HepG2 (cell line): ENCODE measurements around the gene KCTD19. TPM values are rescaled to one million over a fixed set of nuclear protein-coding genes. Genes with fewer than 3 reads are reported as not detected.
A peak's percentile ranks its signal among the peaks of the same experiment; 100 is the strongest.

Experiments used
- AGO2 ChIP-seq: fragments of 200-400 bp; formaldehyde crosslinking; optimal IDR thresholded peaks from 2 replicates; pipeline ENCODE3; 2017; ENCODE audit warnings: mild to moderate bottlenecking, low read depth, low read length, moderate library complexity
- ARNT2 ChIP-seq: sonication (generic); formaldehyde crosslinking; IDR thresholded peaks from 2 replicates; pipeline ENCODE4 v1.8.0; 2022; ENCODE audit warnings: mild to moderate bottlenecking, low read depth, missing genetic modification reagents, moderate library complexity
- BCL6 ChIP-seq: IDR thresholded peaks from 2 replicates; pipeline ENCODE4 v1.6.1; 2016; ENCODE audit warnings: missing genetic modification reagents, missing compliant biosample characterization
- CHCHD3 ChIP-seq: sonication (generic); formaldehyde crosslinking; IDR thresholded peaks from 2 replicates; pipeline ENCODE4 v1.8.0; 2022; ENCODE audit warnings: mild to moderate bottlenecking, missing genetic modification reagents, moderate library complexity
- CSRNP2 ChIP-seq: sonication (generic); formaldehyde crosslinking; conservative IDR thresholded peaks from 2 replicates; pipeline ENCODE4 v1.8.0; 2022; ENCODE audit warnings: low read depth, missing genetic modification reagents
- DDIT3 ChIP-seq: sonication (generic); formaldehyde crosslinking; IDR thresholded peaks from 2 replicates; pipeline ENCODE4 v1.4.0; 2020; ENCODE audit warnings: mild to moderate bottlenecking, missing genetic modification reagents
- DPF2 ChIP-seq: sonication (generic); formaldehyde crosslinking; IDR thresholded peaks from 2 replicates; pipeline ENCODE4 v1.4.0; 2020; ENCODE audit warnings: mild to moderate bottlenecking, low read depth, missing genetic modification reagents, borderline replicate concordance
- GMEB1 ChIP-seq: sonication (generic); formaldehyde crosslinking; IDR thresholded peaks from 2 replicates; pipeline ENCODE4 v1.5.1; 2020; ENCODE audit warnings: missing genetic modification reagents, mild to moderate bottlenecking, borderline replicate concordance
- IKZF4 ChIP-seq: sonication (generic); formaldehyde crosslinking; IDR thresholded peaks from 2 replicates; pipeline ENCODE4 v1.5.1; 2020; ENCODE audit warnings: borderline replicate concordance, mild to moderate bottlenecking, low read depth, missing genetic modification reagents; ENCODE audit errors: not compliant biosample characterization
- KLF15 ChIP-seq: sonication (generic); formaldehyde crosslinking; IDR thresholded peaks from 2 replicates; pipeline ENCODE4 v1.8.1; 2023; ENCODE audit warnings: borderline replicate concordance, mild to moderate bottlenecking, inconsistent platforms, missing genetic modification reagents, mixed read lengths
- NFIB ChIP-seq: sonication (generic); formaldehyde crosslinking; IDR thresholded peaks from 2 replicates; pipeline ENCODE4 v1.9.0; 2021; ENCODE audit warnings: missing genetic modification reagents, mild to moderate bottlenecking, borderline replicate concordance
- NFRKB ChIP-seq: fragments of 450-650 bp; IDR thresholded peaks from 2 replicates; pipeline ENCODE4 v1.6.1; 2017
- SMAD1 ChIP-seq: sonication (generic); formaldehyde crosslinking; IDR thresholded peaks from 2 replicates; pipeline ENCODE4 v1.4.0; 2020; ENCODE audit warnings: missing genetic modification reagents, low read depth, mild to moderate bottlenecking, borderline replicate concordance
- TEAD3 ChIP-seq: optimal IDR thresholded peaks from 2 replicates; pipeline ENCODE3; 2016; ENCODE audit warnings: borderline replicate concordance
- TP53 ChIP-seq: sonication (generic); formaldehyde crosslinking; conservative IDR thresholded peaks from 2 replicates; pipeline ENCODE4 v1.4.0; 2020; ENCODE audit warnings: missing genetic modification reagents
- ZFAT ChIP-seq: sonication (generic); formaldehyde crosslinking; conservative IDR thresholded peaks from 2 replicates; pipeline ENCODE4 v1.8.1; 2023; ENCODE audit warnings: missing genetic modification reagents, inconsistent platforms
- ZHX1 ChIP-seq: sonication (generic); formaldehyde crosslinking; IDR thresholded peaks from 2 replicates; pipeline ENCODE4 v1.8.1; 2022; ENCODE audit warnings: low read depth, mild to moderate bottlenecking, missing genetic modification reagents
- ZNF232 ChIP-seq: sonication (generic); formaldehyde crosslinking; IDR thresholded peaks from 2 replicates; pipeline ENCODE4 v1.4.0; 2020; ENCODE audit warnings: missing genetic modification reagents, borderline replicate concordance
- ZNF264 ChIP-seq: sonication (generic); formaldehyde crosslinking; IDR thresholded peaks from 2 replicates; pipeline ENCODE4 v1.4.0; 2020; ENCODE audit warnings: missing genetic modification reagents
- ZNF34 ChIP-seq: sonication (generic); formaldehyde crosslinking; IDR thresholded peaks from 2 replicates; pipeline ENCODE4 v1.4.0; 2020; ENCODE audit warnings: mild to moderate bottlenecking, missing genetic modification reagents, borderline replicate concordance
- ZNF362 ChIP-seq: sonication (generic); formaldehyde crosslinking; IDR thresholded peaks from 2 replicates; pipeline ENCODE4 v1.4.0; 2020; ENCODE audit warnings: missing genetic modification reagents, mild to moderate bottlenecking, borderline replicate concordance
- polyA plus RNA-seq, 8 experiments: library from polyadenylated mRNA; depleted of rRNA in 3 of 8; stranded (reverse) in 7 of 8; unstranded in 1 of 8; fragments of >200 nt; fragmentation: Illumina TruSeq in 4 of 8; extraction: Trizol in 4 of 8; gene quantifications; 2 replicates each; pipeline versions ENCODE4 v1.2.1 to v1.2.3, GENCODE V29; 2011 to 2016; ENCODE audit warnings: low read depth in 4 of 8, missing spikeins in 1 of 8, mixed read lengths in 1 of 8; ENCODE audit not compliant: insufficient read depth in 1 of 8
- total RNA-seq, 5 experiments: library from RNA; depleted of rRNA; stranded (reverse); fragments of >200 nt; fragmentation: Illumina TruSeq; extraction: Trizol; gene quantifications; 2 replicates each; pipeline ENCODE4 v1.2.3, GENCODE V29; 2016; ENCODE audit warnings: low read depth in 1 of 5

The KCTD19 gene
- total and polyA plus RNA-seq, 2 of the 13 experiments (the other 11 are each of a cell fraction or from before 2014, with no cell fraction given): not detected

GRCh38 chr16:67247192-67248072, 79.1 kb downstream of the KCTD19 start, which contains the start of gene FHOD1 (continued):
- TF ChIP-seq SMAD1 (CRISPR knock-in tag) (no peak; the same call in 1 of the 2 replicates), ZNF264 (CRISPR knock-in tag) (no peak), TEAD3 (CRISPR knock-in tag) (peak; percentile 27), GMEB1 (no peak), ZNF362 (CRISPR knock-in tag) (no peak), KLF15 (no peak), NFRKB (no peak), NFIB (CRISPR knock-in tag) (no peak), CHCHD3 (CRISPR knock-in tag) (no peak; the same call in 1 of the 2 replicates), ZNF34 (CRISPR knock-in tag) (no peak), DDIT3 (CRISPR knock-in tag) (no peak), BCL6 (CRISPR knock-in tag) (no peak; the same call in 1 of the 2 replicates), ARNT2 (CRISPR knock-in tag) (peak; percentile 59; the same call in 1 of the 2 replicates), ZFAT (CRISPR knock-in tag) (no peak), IKZF4 (no peak), DPF2 (CRISPR knock-in tag) (no peak), ZNF232 (CRISPR knock-in tag) (peak; percentile 19; the same call in 1 of the 2 replicates), TP53 (CRISPR knock-in tag) (0 out of 2 replicates have a peak, but pooled peaks have one; percentile 15), CSRNP2 (no peak), AGO2 (peak; percentile 83), ZHX1 (CRISPR knock-in tag) (0 out of 2 replicates have a peak, but pooled peaks have one; percentile 25)
